Suprapubic skin (tissue), 4 donors: Measurements from ENCODE around the gene S100A16. TPM values are rescaled to one million over a fixed set of nuclear protein-coding genes. Genes with fewer than 3 reads are reported as not detected.

ENCODE experiments used
- DNase-seq, 2 donors: peaks; one replicate each; pipeline ENCODE4 v3.0.0-alpha.2; 2019; ENCODE audit warnings: low spot score in 2 of 2
- H3K27ac ChIP-seq: fragments of 200-600 bp; sonication (generic); one replicate; pipeline ENCODE4 v1.5.1; 2019
- H3K27me3 ChIP-seq: fragments of 200-600 bp; sonication (generic); one replicate; pipeline ENCODE4 v1.5.1; 2019
- H3K36me3 ChIP-seq: fragments of 200-600 bp; sonication (generic); one replicate; pipeline ENCODE4 v1.5.1; 2019
- H3K4me1 ChIP-seq: fragments of 200-600 bp; sonication (generic); one replicate; pipeline ENCODE4 v1.5.1; 2019
- H3K4me3 ChIP-seq: fragments of 200-600 bp; sonication (generic); one replicate; pipeline ENCODE4 v1.5.1; 2019; ENCODE audit warnings: mild to moderate bottlenecking
- H3K9me3 ChIP-seq: fragments of 200-600 bp; sonication (generic); one replicate; pipeline ENCODE4 v1.5.1; 2019
- CTCF ChIP-seq, 2 donors: fragments of 200-600 bp in 1 of 2; fragments of 450-650 bp in 1 of 2; sonication (generic) in 1 of 2; IDR thresholded peaks; one replicate each; pipeline ENCODE4 v1.5.1; 2016 to 2019; ENCODE audit warnings: antibody characterized with exemption in 2 of 2, mild to moderate bottlenecking in 1 of 2, moderate library complexity in 1 of 2
- EP300 ChIP-seq: sonication (generic); formaldehyde crosslinking; IDR thresholded peaks from one replicate; pipeline ENCODE4 v1.6.1; 2017; ENCODE audit warnings: antibody characterized with exemption
- POLR2A ChIP-seq, 2 donors: fragments of 450-650 bp; IDR thresholded peaks; one replicate each; pipeline ENCODE4 v1.6.1; 2017; ENCODE audit warnings: antibody characterized with exemption in 2 of 2, mild to moderate bottlenecking in 2 of 2, moderate library complexity in 2 of 2
- POLR2AphosphoS5 ChIP-seq, 3 donors: sonication (generic); formaldehyde crosslinking; IDR thresholded peaks; one replicate each; pipeline ENCODE4 v1.6.1; 2017; ENCODE audit warnings: antibody characterized with exemption in 3 of 3
- WGBS: methylation state at CpG from one replicate; pipeline ENCODE4 v1.1.5; 2018; 5-methylcytosine and 5-hydroxymethylcytosine counted together
- total RNA-seq, 4 donors: library from RNA; depleted of rRNA; stranded (reverse); fragments of >200 nt; gene quantifications; one replicate each; pipeline ENCODE4 v1.1.0, GENCODE V29; 2016

Gene S100A16
- total RNA-seq, 4 donors from 2014 or later: 133 to 668 (median 414) TPM

DNA sequence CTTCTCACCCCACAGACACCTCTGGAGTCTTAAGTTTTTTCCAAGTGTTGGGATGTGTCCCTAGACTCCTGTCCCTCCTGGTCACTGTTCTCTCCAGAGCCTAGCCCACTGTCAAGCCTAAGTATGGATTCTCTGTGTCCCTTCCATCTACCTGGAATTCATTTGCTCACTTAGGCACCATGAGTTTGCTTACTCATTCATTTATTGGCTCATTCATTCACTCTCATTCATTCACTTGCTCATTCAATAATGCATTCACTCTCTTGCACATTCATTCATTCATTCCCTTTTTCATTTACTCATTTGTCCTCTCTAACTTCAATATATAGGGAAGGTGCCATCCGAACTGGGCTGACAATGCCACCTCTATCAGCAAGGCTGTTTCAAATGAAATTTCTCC lies 1.6 kb downstream of the S100A16 start:
- no peaks in the 10 kb centered on the region for H3K27me3 ChIP-seq
- WGBS: 39% methylated on average over 1 of the region's 1 CpG
- no peak for TF ChIP-seq POLR2AphosphoS5 (IDR thresholded peaks at IDR 0.05)
- no peak for TF ChIP-seq EP300
- TF ChIP-seq POLR2A (IDR thresholded peaks at IDR 0.05): no peak
- TF ChIP-seq CTCF (IDR thresholded peaks at IDR 0.05): no peak
- peaks cover 14% of the 10 kb centered on the region for H3K36me3 ChIP-seq
- peak overlapping the region; percentile 94 for H3K27ac ChIP-seq
- H3K9me3 ChIP-seq: no peaks in the 10 kb centered on the region
- peaks cover 86% of the 10 kb centered on the region for H3K4me1 ChIP-seq
- H3K4me3 ChIP-seq: peak overlapping the region; percentile 70
- no peak for DNase-seq

DNA sequence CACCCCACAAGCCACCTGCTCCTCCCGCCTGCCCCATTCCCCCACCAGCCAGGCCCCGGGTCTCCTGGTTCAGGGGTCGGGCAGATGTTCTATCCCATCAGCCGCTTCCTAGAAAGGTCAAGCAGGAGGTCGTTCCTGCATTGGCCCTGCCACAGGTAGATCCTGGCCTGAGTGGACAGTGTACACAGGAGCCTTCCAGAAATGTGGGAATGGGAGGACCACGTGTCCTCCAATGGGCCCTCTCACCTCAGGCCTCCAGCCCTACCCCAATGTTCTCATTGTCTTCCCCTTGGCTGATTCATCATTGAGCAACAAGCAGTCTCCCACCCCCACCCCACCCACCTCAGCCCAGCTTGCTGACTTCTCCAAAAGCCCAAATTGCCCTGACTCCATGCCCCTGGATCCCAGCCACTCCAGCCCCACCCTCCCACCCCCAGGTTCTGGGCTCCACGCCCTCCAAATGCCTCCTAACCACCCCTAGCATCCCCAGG lies 2.1 kb downstream of the S100A16 start:
- TF ChIP-seq POLR2A (IDR thresholded peaks at IDR 0.05): no peak
- 43% methylated on average over 6 of the region's 7 CpGs for WGBS
- H3K27ac ChIP-seq: peak overlapping the region; percentile 94
- H3K4me1 ChIP-seq: peaks cover 82% of the 10 kb centered on the region
- H3K27me3 ChIP-seq: no peaks in the 10 kb centered on the region
- peak overlapping the region; percentile 70 for H3K4me3 ChIP-seq
- no peak for DNase-seq
- no peaks in the 10 kb centered on the region for H3K9me3 ChIP-seq
- H3K36me3 ChIP-seq: peaks cover 17% of the 10 kb centered on the region

DNA sequence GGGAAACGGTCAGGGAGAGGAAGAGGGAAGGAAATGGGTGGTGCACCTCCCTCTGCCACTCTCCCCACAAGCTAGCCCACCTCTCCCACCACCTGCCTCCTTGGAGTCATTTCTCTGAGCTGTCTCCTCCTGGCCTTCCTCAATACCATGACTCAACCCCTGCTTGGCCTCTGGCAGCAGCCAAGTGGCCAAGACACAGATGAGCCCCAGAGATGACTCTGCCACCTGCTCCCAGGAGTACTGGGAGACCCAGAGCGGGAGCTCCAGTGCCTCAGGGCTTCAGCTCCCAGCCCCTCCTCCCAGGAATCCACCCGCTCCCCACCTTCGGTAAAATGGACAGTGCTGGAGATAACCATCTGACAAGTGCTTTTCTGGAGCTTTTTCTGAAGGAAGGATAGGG lies 2.6 kb downstream of the S100A16 start:
- DNase-seq: no peak
- H3K4me3 ChIP-seq: peak overlapping the region; percentile 70
- H3K36me3 ChIP-seq: peaks cover 19% of the 10 kb centered on the region
- TF ChIP-seq POLR2A (IDR thresholded peaks at IDR 0.05) (no peak), POLR2AphosphoS5 (IDR thresholded peaks at IDR 0.05) (no peak), EP300 (no peak), CTCF (IDR thresholded peaks at IDR 0.05) (no peak)
- no peaks in the 10 kb centered on the region for H3K9me3 ChIP-seq
- H3K27ac ChIP-seq: peak overlapping the region; percentile 94
- no peaks in the 10 kb centered on the region for H3K27me3 ChIP-seq
- peaks cover 76% of the 10 kb centered on the region for H3K4me1 ChIP-seq
- 35% methylated on average over 4 of the region's 4 CpGs for WGBS

DNA sequence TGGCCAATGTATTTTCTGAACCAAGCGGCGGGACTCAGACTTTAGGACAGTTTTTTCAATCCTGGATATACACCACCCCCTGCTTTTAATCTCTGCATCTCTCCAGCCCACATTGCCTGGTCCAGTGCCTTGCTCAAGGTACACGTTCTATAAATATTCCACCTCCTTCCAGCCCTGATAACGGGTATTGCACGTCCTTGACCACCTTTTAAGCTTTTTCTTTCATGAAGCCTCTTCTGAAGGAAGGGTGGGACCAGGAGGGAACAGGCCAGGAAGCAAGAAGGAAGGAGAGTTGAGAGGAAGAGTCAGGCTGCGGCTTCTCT lies 3.4 kb downstream of the S100A16 start:
- peak overlapping the region; percentile 70 for H3K4me3 ChIP-seq
- no peak for TF ChIP-seq EP300
- no peak for TF ChIP-seq POLR2A (IDR thresholded peaks at IDR 0.05)
- no peak for TF ChIP-seq POLR2AphosphoS5 (IDR thresholded peaks at IDR 0.05)
- TF ChIP-seq CTCF (IDR thresholded peaks at IDR 0.05): no peak
- H3K9me3 ChIP-seq: no peaks in the 10 kb centered on the region
- peaks cover 68% of the 10 kb centered on the region for H3K4me1 ChIP-seq
- H3K27me3 ChIP-seq: no peaks in the 10 kb centered on the region
- WGBS: 50% methylated on average over 6 of the region's 6 CpGs
- no peak for DNase-seq
- H3K36me3 ChIP-seq: peaks cover 19% of the 10 kb centered on the region
- peak overlapping the region; percentile 94 for H3K27ac ChIP-seq

DNA sequence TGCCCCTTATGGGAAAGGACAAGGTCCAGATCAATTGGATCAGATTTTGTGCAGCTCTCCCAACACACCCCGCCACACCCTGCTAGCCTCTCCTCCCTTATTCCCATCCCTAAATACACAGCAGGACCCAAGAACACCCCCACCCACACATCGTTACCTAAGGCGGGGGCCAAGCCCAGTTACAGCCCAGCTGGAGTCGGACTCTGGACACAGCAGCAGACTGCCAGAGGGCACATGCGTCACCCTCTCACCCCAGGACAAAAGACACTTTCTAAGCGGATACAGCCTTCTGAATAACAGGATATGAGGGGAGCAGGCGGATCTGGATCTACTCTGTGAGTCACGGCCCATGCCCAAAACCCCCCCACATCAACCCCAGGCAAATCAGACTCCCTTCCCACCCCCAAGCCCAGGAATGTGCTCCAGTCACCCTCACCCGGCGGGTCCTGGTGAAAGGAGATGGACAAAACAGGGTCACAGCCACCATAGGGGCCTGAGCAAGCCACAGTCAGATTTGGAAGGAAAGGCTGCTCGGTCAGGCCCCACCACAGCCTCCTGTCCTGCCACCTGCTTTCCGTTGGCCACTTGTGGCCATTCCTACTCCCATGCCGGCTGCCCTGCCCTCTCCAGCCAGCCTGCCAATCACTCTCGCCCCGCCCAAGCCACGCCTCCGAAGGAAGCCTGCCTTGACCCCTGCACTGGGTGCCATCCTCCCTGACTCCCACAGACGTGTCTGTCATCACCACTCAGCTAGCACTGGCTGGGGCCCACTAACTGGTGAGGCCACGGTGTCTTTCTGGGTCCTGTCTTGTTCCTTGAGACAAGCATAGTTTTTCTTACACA lies 4.0 kb downstream of the S100A16 start:
- DNase-seq: peak in 1 of 2 donors; percentile 85
- TF ChIP-seq POLR2A (IDR thresholded peaks at IDR 0.05): no peak
- TF ChIP-seq EP300: no peak
- no peak for TF ChIP-seq POLR2AphosphoS5 (IDR thresholded peaks at IDR 0.05)
- no peak for TF ChIP-seq CTCF (IDR thresholded peaks at IDR 0.05)
- H3K27me3 ChIP-seq: no peaks in the 10 kb centered on the region
- H3K9me3 ChIP-seq: no peaks in the 10 kb centered on the region
- peak overlapping the region; percentile 70 for H3K4me3 ChIP-seq
- WGBS: 35% methylated on average over 11 of the region's 19 CpGs
- peak overlapping the region; percentile 94 for H3K27ac ChIP-seq
- peaks cover 19% of the 10 kb centered on the region for H3K36me3 ChIP-seq
- H3K4me1 ChIP-seq: peaks cover 63% of the 10 kb centered on the region
